MM.1S (cell line): ENCODE results near the gene KRT81.

Experiments
- DNase-seq: peaks from one replicate; pipeline ENCODE4 v3.0.0-alpha.2; 2015
- H2AFZ ChIP-seq: fragments of 300-600 bp; sonication (generic); 2 replicates; pipeline ENCODE4 v1.6.0; 2016; ENCODE audit warnings: antibody characterized with exemption, low read length
- H3F3A ChIP-seq: fragments of 300-600 bp; sonication (generic); 2 replicates; pipeline ENCODE4 v1.6.1; 2016; ENCODE audit warnings: mild to moderate bottlenecking, antibody characterized with exemption, low read length, moderate library complexity, mixed read lengths; ENCODE audit not compliant: insufficient read depth
- H3K27ac ChIP-seq: fragments of 300-600 bp; sonication (generic); 2 replicates; pipeline ENCODE4 v1.5.1; 2016; ENCODE audit warnings: mild to moderate bottlenecking, low read length
- H3K27me3 ChIP-seq: fragments of 300-600 bp; sonication (generic); replicated peaks from 2 replicates; pipeline ENCODE4 v1.6.0; 2016; ENCODE audit warnings: low read length; ENCODE audit not compliant: insufficient read depth
- H3K36me3 ChIP-seq: fragments of 300-600 bp; sonication (generic); replicated peaks from 2 replicates; pipeline ENCODE4 v1.6.1; 2016; ENCODE audit warnings: mild to moderate bottlenecking, low read length, mixed read lengths; ENCODE audit not compliant: insufficient read depth
- H3K4me1 ChIP-seq: fragments of 300-600 bp; sonication (generic); 2 replicates; pipeline ENCODE4 v1.6.1; 2016; ENCODE audit warnings: low read length, mixed read lengths
- H3K4me2 ChIP-seq: fragments of 300-600 bp; sonication (generic); 2 replicates; pipeline ENCODE4 v1.6.0; 2016; ENCODE audit warnings: low read depth, low read length
- H3K4me3 ChIP-seq: fragments of 300-600 bp; sonication (generic); 2 replicates; pipeline ENCODE4 v1.5.1; 2016; ENCODE audit warnings: low read length, mixed read lengths
- H3K79me2 ChIP-seq: fragments of 300-600 bp; sonication (generic); 2 replicates; pipeline ENCODE4 v1.6.1; 2016; ENCODE audit warnings: mixed run types, low read length, mixed read lengths
- H3K9ac ChIP-seq: fragments of 300-600 bp; sonication (generic); 2 replicates; pipeline ENCODE4 v1.6.1; 2016; ENCODE audit warnings: low read length, mixed read lengths
- H3K9me2 ChIP-seq: fragments of 300-600 bp; sonication (generic); replicated peaks from 2 replicates; pipeline ENCODE4 v1.6.1; 2016; ENCODE audit warnings: mild to moderate bottlenecking, low read length, mixed read lengths; ENCODE audit not compliant: insufficient read depth
- H3K9me3 ChIP-seq: fragments of 300-600 bp; sonication (generic); replicated peaks from 2 replicates; pipeline ENCODE4 v1.6.1; 2016; ENCODE audit warnings: mild to moderate bottlenecking, low read length, mixed read lengths; ENCODE audit not compliant: insufficient read depth
- H4K20me1 ChIP-seq: fragments of 300-600 bp; sonication (generic); 2 replicates; pipeline ENCODE4 v1.6.1; 2016; ENCODE audit warnings: mild to moderate bottlenecking, low read length, moderate library complexity, mixed read lengths; ENCODE audit not compliant: insufficient read depth
- CTCF ChIP-seq: fragments of 300-600 bp; sonication (generic); IDR thresholded peaks from 2 replicates; pipeline ENCODE4 v1.5.1; 2016; ENCODE audit warnings: antibody characterized with exemption, low read length, mixed read lengths
- EZH2 ChIP-seq: fragments of 300-600 bp; sonication (generic); optimal IDR thresholded peaks from 2 replicates; pipeline ENCODE3; 2017; ENCODE audit warnings: low read depth, mild to moderate bottlenecking, antibody characterized with exemption, low read length, mixed read lengths
- EZH2phosphoT487 ChIP-seq: fragments of 300-600 bp; sonication (generic); IDR thresholded peaks from 2 replicates; pipeline ENCODE4 v1.6.1; 2018; ENCODE audit warnings: antibody characterized with exemption, low read length

KRT81 gene

GRCh38 chr12:52247622-52248540 is 43.5 kb downstream of the KRT81 start:
- no peak overlapping the region for H3K4me3 ChIP-seq
- H3K9me2 ChIP-seq: no peaks in the 10 kb centered on the region
- no peak for DNase-seq
- peaks cover 6% of the 10 kb centered on the region for H3K27me3 ChIP-seq
- H4K20me1 ChIP-seq: no peaks in the 10 kb centered on the region
- no peak overlapping the region for H3K9ac ChIP-seq
- H3K36me3 ChIP-seq: no peaks in the 10 kb centered on the region
- H3F3A ChIP-seq: no peaks in the 10 kb centered on the region
- TF ChIP-seq CTCF (no peak), EZH2 (no peak), EZH2phosphoT487 (no peak)
- no peak overlapping the region for H3K27ac ChIP-seq
- H3K9me3 ChIP-seq: no peaks in the 10 kb centered on the region
- H3K4me1 ChIP-seq: peaks cover 5% of the 10 kb centered on the region; the same call in 1 of the 2 replicates
- H3K4me2 ChIP-seq: no peak overlapping the region
- no peaks in the 10 kb centered on the region for H3K79me2 ChIP-seq
- H2AFZ ChIP-seq: no peak overlapping the region

- TF ChIP-seq CTCF (no peak), EZH2phosphoT487 (no peak), EZH2 (no peak)
- no peaks in the 10 kb centered on the region for H4K20me1 ChIP-seq
- H3K4me2 ChIP-seq: no peak overlapping the region
- H3K4me3 ChIP-seq: no peak overlapping the region
- no peak overlapping the region for H3K27ac ChIP-seq
- H3K79me2 ChIP-seq: no peaks in the 10 kb centered on the region
- no peak overlapping the region for H3K9ac ChIP-seq
- H2AFZ ChIP-seq: no peak overlapping the region
- H3F3A ChIP-seq: no peaks in the 10 kb centered on the region
- no peaks in the 10 kb centered on the region for H3K9me2 ChIP-seq
- H3K27me3 ChIP-seq: peaks cover 6% of the 10 kb centered on the region; the same call in 1 of the 2 replicates
- H3K4me1 ChIP-seq: peaks cover 5% of the 10 kb centered on the region; the same call in 1 of the 2 replicates
- no peaks in the 10 kb centered on the region for H3K9me3 ChIP-seq
- H3K36me3 ChIP-seq: no peaks in the 10 kb centered on the region
- DNase-seq: no peak
Observed at GRCh38 chr12:52246720-52247621, 44.4 kb downstream of the KRT81 start.

DNA sequence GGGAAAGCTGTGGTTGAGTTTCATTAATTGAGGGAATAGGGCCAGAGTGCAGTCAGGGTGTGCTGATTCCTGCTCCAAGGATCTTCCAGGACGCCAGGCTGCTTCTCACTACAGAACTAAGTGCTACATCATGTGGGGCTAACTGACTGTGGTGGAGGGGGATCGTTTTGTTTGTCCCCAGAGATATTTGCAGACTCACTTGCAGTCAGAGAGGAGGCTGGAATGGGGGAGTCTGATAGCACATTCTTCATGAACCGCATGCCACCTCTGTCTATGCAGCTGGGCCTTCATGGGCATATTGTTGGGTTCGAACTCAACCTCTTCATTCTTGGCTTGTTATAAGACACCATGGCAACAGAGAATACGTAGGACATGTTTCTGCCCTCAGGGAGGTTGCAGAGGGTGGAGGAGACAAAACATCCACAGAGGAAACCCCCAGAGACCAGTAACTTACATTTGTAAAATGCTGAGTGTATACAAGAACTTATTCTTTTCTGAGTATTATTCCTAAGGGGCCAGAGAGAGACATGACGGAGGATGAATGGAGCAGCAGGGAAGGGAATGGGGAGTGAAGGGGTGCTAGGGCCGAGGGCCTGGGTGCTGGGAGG is 45.3 kb downstream of the KRT81 start:
- TF ChIP-seq EZH2phosphoT487: no peak
- no peak for TF ChIP-seq CTCF
- TF ChIP-seq EZH2: no peak
- H3K9ac ChIP-seq: no peak overlapping the region
- no peak overlapping the region for H2AFZ ChIP-seq
- H3F3A ChIP-seq: no peaks in the 10 kb centered on the region
- no peaks in the 10 kb centered on the region for H3K36me3 ChIP-seq
- H3K27ac ChIP-seq: no peak overlapping the region
- no peak overlapping the region for H3K4me2 ChIP-seq
- H3K79me2 ChIP-seq: no peaks in the 10 kb centered on the region
- H3K9me2 ChIP-seq: no peaks in the 10 kb centered on the region
- H3K27me3 ChIP-seq: no peaks in the 10 kb centered on the region
- H3K4me1 ChIP-seq: peaks cover 5% of the 10 kb centered on the region; the same call in 1 of the 2 replicates
- H3K9me3 ChIP-seq: no peaks in the 10 kb centered on the region
- DNase-seq: no peak
- no peak overlapping the region for H3K4me3 ChIP-seq
- no peaks in the 10 kb centered on the region for H4K20me1 ChIP-seq
